Thyroid gland (tissue), 4 donors: ENCODE results near the gene PLCB1.

Experiments used
- POLR2A ChIP-seq, 2 donors: fragments of 450-650 bp; IDR thresholded peaks; one replicate each; pipeline ENCODE4 v1.6.1; 2017; ENCODE audit warnings: antibody characterized with exemption in 2 of 2, mild to moderate bottlenecking in 2 of 2, moderate library complexity in 1 of 2
- TF ChIP-seq, protein P1 (sequence below), 6 experiments: fragments of 200-600 bp in 3 of 6; fragments of 450-650 bp in 3 of 6; sonication (generic) in 3 of 6; IDR thresholded peaks; one replicate each; pipeline ENCODE4 v1.5.1; 2016 to 2019; ENCODE audit warnings: antibody characterized with exemption in 6 of 6, mild to moderate bottlenecking in 2 of 6, inconsistent platforms in 1 of 6, moderate library complexity in 1 of 6

DNA sequence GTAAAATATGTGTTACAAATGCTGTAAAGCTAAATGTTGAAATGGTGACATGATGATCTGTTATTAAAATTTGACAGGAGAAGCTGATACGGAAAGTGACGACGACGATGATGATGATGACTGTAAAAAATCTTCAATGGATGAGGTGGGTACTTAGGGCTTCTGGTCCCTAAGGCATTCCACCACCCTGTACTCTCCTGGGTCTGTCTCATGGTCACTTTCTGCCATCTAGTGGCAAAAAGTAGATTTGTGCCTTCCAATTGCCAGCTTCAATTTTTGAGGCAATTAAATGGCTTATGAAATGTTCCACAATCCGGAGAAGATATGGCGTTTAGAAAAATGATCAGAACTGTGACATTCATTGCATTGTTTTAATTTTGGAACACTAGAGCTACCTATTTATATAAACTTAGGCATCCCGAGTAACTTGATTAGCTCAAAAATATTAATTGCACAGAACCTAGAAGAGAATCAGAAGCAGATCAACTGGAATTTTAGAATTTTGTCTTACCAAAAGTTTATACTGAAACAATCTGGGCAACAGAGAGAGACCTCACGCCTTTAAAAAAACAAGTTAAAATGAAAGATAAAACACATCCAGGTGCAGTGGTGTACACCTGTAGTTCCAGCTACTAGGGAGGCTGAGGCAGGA is 590.3 kb downstream of the PLCB1 start:
- TF ChIP-seq, protein P1, sequence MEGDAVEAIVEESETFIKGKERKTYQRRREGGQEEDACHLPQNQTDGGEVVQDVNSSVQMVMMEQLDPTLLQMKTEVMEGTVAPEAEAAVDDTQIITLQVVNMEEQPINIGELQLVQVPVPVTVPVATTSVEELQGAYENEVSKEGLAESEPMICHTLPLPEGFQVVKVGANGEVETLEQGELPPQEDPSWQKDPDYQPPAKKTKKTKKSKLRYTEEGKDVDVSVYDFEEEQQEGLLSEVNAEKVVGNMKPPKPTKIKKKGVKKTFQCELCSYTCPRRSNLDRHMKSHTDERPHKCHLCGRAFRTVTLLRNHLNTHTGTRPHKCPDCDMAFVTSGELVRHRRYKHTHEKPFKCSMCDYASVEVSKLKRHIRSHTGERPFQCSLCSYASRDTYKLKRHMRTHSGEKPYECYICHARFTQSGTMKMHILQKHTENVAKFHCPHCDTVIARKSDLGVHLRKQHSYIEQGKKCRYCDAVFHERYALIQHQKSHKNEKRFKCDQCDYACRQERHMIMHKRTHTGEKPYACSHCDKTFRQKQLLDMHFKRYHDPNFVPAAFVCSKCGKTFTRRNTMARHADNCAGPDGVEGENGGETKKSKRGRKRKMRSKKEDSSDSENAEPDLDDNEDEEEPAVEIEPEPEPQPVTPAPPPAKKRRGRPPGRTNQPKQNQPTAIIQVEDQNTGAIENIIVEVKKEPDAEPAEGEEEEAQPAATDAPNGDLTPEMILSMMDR (IDR thresholded peaks at IDR 0.05), result peak; percentile 25 to 90 (median 73)
- TF ChIP-seq POLR2A (IDR thresholded peaks at IDR 0.05), result no peak
